BE2C (cell line): ENCODE results near the gene TMEM45A.

Experiments
- DNase-seq: peaks from one replicate; pipeline ENCODE4 v3.0.0-alpha.2; 2020
- H3K27me3 ChIP-seq: fragments of 250-450 bp; sonication (Bioruptor Pico); 2 replicates; pipeline ENCODE4 v1.5.1; 2020; ENCODE audit warnings: mild to moderate bottlenecking
- H3K36me3 ChIP-seq: fragments of 250-450 bp; sonication (Bioruptor Pico); 2 replicates; pipeline ENCODE4 v1.5.1; 2020; ENCODE audit warnings: mild to moderate bottlenecking
- H3K4me1 ChIP-seq: fragments of 250-450 bp; sonication (Bioruptor Pico); 2 replicates; pipeline ENCODE4 v1.5.1; 2020
- H3K4me3 ChIP-seq: 2 replicates; pipeline ENCODE4 v1.5.1; 2011; ENCODE audit warnings: low read depth, low read length
- H3K9me3 ChIP-seq: fragments of 250-450 bp; sonication (Bioruptor Pico); 2 replicates; pipeline ENCODE4 v1.5.1; 2020
- CTCF ChIP-seq: IDR thresholded peaks from 2 replicates; pipeline ENCODE4 v1.5.1; 2012; ENCODE audit warnings: mild to moderate bottlenecking, low read depth, low read length

TMEM45A gene

GRCh38 chr3:100480081-100480480, 12.3 kb upstream of the TMEM45A start:
- no peak overlapping the region for H3K4me3 ChIP-seq
- no peak for TF ChIP-seq CTCF
- H3K27me3 ChIP-seq = no peaks in the 10 kb centered on the region; the same call in 1 of the 2 replicates
- H3K36me3 ChIP-seq = no peaks in the 10 kb centered on the region
- no peak for DNase-seq
- no peaks in the 10 kb centered on the region for H3K9me3 ChIP-seq
- no peaks in the 10 kb centered on the region; the same call in 1 of the 2 replicates for H3K4me1 ChIP-seq

GRCh38 chr3:100482176-100482575, 10.2 kb upstream of the TMEM45A start:
- Histone ChIP-seq H3K9me3 (no peaks in the 10 kb centered on the region), H3K27me3 (no peaks in the 10 kb centered on the region; the same call in 1 of the 2 replicates), H3K36me3 (no peaks in the 10 kb centered on the region), H3K4me1 (no peaks in the 10 kb centered on the region; the same call in 1 of the 2 replicates), H3K4me3 (no peak overlapping the region)
- no peak for DNase-seq
- TF ChIP-seq CTCF = no peak

GRCh38 chr3:100483529-100483928, 8.9 kb upstream of the TMEM45A start:
- TF ChIP-seq CTCF = no peak
- no peaks in the 10 kb centered on the region; the same call in 1 of the 2 replicates for H3K27me3 ChIP-seq
- H3K36me3 ChIP-seq = no peaks in the 10 kb centered on the region
- no peak for DNase-seq
- no peak overlapping the region for H3K4me3 ChIP-seq
- no peaks in the 10 kb centered on the region for H3K9me3 ChIP-seq
- no peaks in the 10 kb centered on the region; the same call in 1 of the 2 replicates for H3K4me1 ChIP-seq

GRCh38 chr3:100486808-100487207, 5.6 kb upstream of the TMEM45A start:
- no peaks in the 10 kb centered on the region for H3K27me3 ChIP-seq
- no peak overlapping the region for H3K4me3 ChIP-seq
- no peak for DNase-seq
- H3K9me3 ChIP-seq = no peaks in the 10 kb centered on the region
- no peaks in the 10 kb centered on the region for H3K36me3 ChIP-seq
- no peak for TF ChIP-seq CTCF
- no peaks in the 10 kb centered on the region; the same call in 1 of the 2 replicates for H3K4me1 ChIP-seq

- H3K36me3 ChIP-seq = no peaks in the 10 kb centered on the region
- TF ChIP-seq CTCF = no peak
- no peaks in the 10 kb centered on the region for H3K27me3 ChIP-seq
- no peaks in the 10 kb centered on the region for H3K4me1 ChIP-seq
- DNase-seq = no peak
- no peaks in the 10 kb centered on the region for H3K9me3 ChIP-seq
- H3K4me3 ChIP-seq = no peak overlapping the region
Observed at GRCh38 chr3:100489118-100489517, 3.3 kb upstream of the TMEM45A start.

- H3K4me3 ChIP-seq = no peak overlapping the region
- no peak for TF ChIP-seq CTCF
- H3K36me3 ChIP-seq = no peaks in the 10 kb centered on the region
- H3K4me1 ChIP-seq = no peaks in the 10 kb centered on the region
- H3K9me3 ChIP-seq = no peaks in the 10 kb centered on the region
- no peaks in the 10 kb centered on the region for H3K27me3 ChIP-seq
- no peak for DNase-seq
Observed at GRCh38 chr3:100496711-100497261, 4.4 kb downstream of the TMEM45A start.
